Body of pancreas (tissue), 4 donors: ENCODE data around the gene SCN2B.

Source experiments
- POLR2A ChIP-seq, 3 donors: fragments of 450-650 bp; IDR thresholded peaks; one replicate each; pipeline ENCODE4 v1.6.1; 2016; ENCODE audit warnings: antibody characterized with exemption in 3 of 3, mild to moderate bottlenecking in 2 of 3
- TF ChIP-seq, protein P1 (sequence below), 7 experiments: fragments of 450-650 bp in 4 of 7; fragments of 200-600 bp in 3 of 7; sonication (generic) in 3 of 7; IDR thresholded peaks; one replicate each; pipeline ENCODE4 v1.5.1; 2016 to 2019; ENCODE audit warnings: antibody characterized with exemption in 7 of 7

DNA sequence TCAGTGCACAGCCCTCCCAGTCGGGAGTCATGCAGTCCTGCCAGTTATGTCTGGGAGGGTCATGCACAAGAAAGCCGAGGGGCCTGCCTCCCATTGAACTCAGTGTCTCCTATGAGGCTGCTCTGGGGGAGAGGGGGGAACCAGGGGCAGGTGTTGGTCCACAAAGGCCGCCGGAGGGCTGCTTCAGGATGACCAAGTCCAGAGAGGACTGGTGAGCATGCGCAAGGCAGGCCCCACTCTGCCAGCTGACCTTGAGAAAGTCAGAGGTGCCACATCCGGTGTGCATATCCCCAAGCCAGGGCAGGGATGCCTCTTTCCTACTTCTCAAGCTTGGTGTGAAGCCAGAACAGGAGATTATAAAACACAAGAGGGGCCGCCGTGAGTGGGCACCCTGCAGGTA lies 28.2 kb downstream of the SCN2B start:
- no peak for TF ChIP-seq POLR2A (IDR thresholded peaks at IDR 0.05)
- TF ChIP-seq, protein P1, sequence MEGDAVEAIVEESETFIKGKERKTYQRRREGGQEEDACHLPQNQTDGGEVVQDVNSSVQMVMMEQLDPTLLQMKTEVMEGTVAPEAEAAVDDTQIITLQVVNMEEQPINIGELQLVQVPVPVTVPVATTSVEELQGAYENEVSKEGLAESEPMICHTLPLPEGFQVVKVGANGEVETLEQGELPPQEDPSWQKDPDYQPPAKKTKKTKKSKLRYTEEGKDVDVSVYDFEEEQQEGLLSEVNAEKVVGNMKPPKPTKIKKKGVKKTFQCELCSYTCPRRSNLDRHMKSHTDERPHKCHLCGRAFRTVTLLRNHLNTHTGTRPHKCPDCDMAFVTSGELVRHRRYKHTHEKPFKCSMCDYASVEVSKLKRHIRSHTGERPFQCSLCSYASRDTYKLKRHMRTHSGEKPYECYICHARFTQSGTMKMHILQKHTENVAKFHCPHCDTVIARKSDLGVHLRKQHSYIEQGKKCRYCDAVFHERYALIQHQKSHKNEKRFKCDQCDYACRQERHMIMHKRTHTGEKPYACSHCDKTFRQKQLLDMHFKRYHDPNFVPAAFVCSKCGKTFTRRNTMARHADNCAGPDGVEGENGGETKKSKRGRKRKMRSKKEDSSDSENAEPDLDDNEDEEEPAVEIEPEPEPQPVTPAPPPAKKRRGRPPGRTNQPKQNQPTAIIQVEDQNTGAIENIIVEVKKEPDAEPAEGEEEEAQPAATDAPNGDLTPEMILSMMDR (IDR thresholded peaks at IDR 0.05), result no peak
